NCI-H748 (cell line): ENCODE measurements around the gene CRNKL1.

ENCODE experiments used
- DNase-seq: peaks from one replicate; lab custom pipeline; 2025; ENCODE audit not compliant: unreplicated experiment; lab: John Stamatoyannopoulos, UW

Gene CRNKL1

GRCh38 chr20:20052074-20052970, at the start of gene CRNKL1, which contains the start of gene CFAP61:
CRNKL1 (minus strand) TSS chr20:20052466; CDS start chr20:20052342, 124 bp downstream.
CFAP61 (plus strand) TSS chr20:20052532; CDS start chr20:20056654, 4,122 bp downstream.
- peak; percentile 100 for DNase-seq

- no peak for DNase-seq
Measured at GRCh38 chr20:20100881-20101280, 48.6 kb upstream of the CRNKL1 start.

- DNase-seq: peak; percentile 89
Measured at GRCh38 chr20:20096421-20096820, 44.2 kb upstream of the CRNKL1 start.

GRCh38 chr20:20095114-20095872, 43.0 kb upstream of the CRNKL1 start:
- no peak for DNase-seq

GRCh38 chr20:20094410-20094809, 42.1 kb upstream of the CRNKL1 start:
- no peak for DNase-seq

- no peak for DNase-seq
Measured at GRCh38 chr20:20092827-20093226, 40.6 kb upstream of the CRNKL1 start.

- DNase-seq: no peak
Measured at GRCh38 chr20:20089939-20090338, 37.7 kb upstream of the CRNKL1 start.

- no peak for DNase-seq
Measured at GRCh38 chr20:20089018-20089417, 36.8 kb upstream of the CRNKL1 start.

- DNase-seq: no peak
Measured at GRCh38 chr20:20085812-20086211, 33.5 kb upstream of the CRNKL1 start.

- no peak for DNase-seq
Measured at GRCh38 chr20:20085071-20085470, 32.8 kb upstream of the CRNKL1 start.

GRCh38 chr20:20084296-20084752, 32.1 kb upstream of the CRNKL1 start:
- DNase-seq: no peak

- peak; percentile 90 for DNase-seq
Measured at GRCh38 chr20:20083807-20084206, 31.5 kb upstream of the CRNKL1 start.

- DNase-seq: peak; percentile 88
Measured at GRCh38 chr20:20079102-20079784, 27.0 kb upstream of the CRNKL1 start.

GRCh38 chr20:20078041-20078440, 25.8 kb upstream of the CRNKL1 start:
- peak; percentile 34 for DNase-seq

- DNase-seq: no peak
Measured at GRCh38 chr20:20076297-20077065, 24.2 kb upstream of the CRNKL1 start.

- no peak for DNase-seq
Measured at GRCh38 chr20:20075032-20075431, 22.8 kb upstream of the CRNKL1 start.

- peak; percentile 60 for DNase-seq
Measured at GRCh38 chr20:20073801-20074371, 21.6 kb upstream of the CRNKL1 start.

- no peak for DNase-seq
Measured at GRCh38 chr20:20070871-20071726, 18.8 kb upstream of the CRNKL1 start.

- DNase-seq: no peak
Measured at GRCh38 chr20:20065361-20065760, 13.1 kb upstream of the CRNKL1 start.
